ENCODE results near the gene TJP1.
"Not testable (repeated sequence)": the region's sequence is repeated elsewhere in the genome, so short reads cannot be mapped to it uniquely, and the experiment has no call there.

The TJP1 gene

DNA sequence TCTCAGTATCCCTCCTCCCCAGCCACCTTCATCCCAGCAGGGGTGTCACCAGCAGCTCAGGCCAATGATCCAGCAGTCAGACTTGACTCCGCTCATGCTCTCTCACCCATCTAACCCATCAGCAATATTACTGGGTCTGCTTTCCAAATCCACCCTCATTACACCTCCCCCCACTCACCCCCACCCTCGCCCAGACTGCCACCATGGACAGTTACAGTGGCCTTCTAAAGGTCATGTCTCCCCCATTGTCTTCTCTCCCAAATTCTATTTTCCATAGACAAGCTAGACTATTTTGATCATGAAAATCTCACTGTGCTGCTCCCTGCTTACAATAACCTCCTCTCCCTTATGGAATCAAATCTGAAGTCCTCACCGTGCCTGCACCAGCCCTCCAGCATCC is 156.0 kb downstream of the TJP1 start:
- Histone ChIP-seq H3K4me1 (ENCODE audit: control insufficient read depth, insufficient read depth, low read length) (peaks cover 9% of the 10 kb centered on the region), H3K4me3 (ENCODE audit: low read length) (no peak overlapping the region), H3K9ac (ENCODE audit: low read length) (no peak overlapping the region), H3K27me3 (replicated peaks; ENCODE audit: control insufficient read depth, insufficient read depth, low read length) (peaks cover 7% of the 10 kb centered on the region), H3K9me3 (ENCODE audit: control insufficient read depth, low read length) (no peaks in the 10 kb centered on the region), H3K36me3 (ENCODE audit: control insufficient read depth, insufficient read depth, low read length, severe bottlenecking) (no peaks in the 10 kb centered on the region)
- DNase-seq (ENCODE audit: low read depth), result no peak

DNA sequence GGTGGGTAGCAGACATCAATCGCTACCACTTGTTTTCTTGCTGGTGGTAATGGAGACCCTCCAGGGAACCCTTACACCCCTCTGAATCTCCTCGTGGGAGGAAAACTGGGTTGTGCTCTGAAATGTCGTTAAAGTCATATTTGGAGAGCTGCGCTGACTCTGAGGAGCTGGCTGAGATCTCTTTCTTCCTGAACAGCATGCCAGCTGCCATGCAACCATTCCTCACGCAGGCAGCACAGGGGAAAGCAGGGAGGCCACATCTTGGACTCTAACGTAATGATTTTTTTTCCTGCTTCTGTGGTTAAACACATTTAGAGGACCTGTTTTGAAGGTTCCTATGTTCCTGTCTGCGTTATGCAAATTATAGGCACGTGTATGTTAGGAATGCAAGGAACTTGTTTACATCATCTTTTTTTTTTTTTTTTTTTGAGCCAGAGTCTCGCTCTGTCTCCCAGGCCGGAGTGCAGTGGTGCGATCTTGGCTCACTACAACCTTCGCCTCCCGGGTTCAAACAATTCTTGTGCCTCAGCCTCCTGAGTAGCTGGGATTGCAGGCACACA is 156.7 kb downstream of the TJP1 start:
- no peak overlapping the region for H3K9ac ChIP-seq (ENCODE audit: low read length)
- peaks cover 7% of the 10 kb centered on the region for H3K27me3 ChIP-seq (replicated peaks; ENCODE audit: control insufficient read depth, insufficient read depth, low read length)
- H3K36me3 ChIP-seq (ENCODE audit: control insufficient read depth, insufficient read depth, low read length, severe bottlenecking), result no peaks in the 10 kb centered on the region
- H3K9me3 ChIP-seq (ENCODE audit: control insufficient read depth, low read length), result no peaks in the 10 kb centered on the region
- no peak overlapping the region for H3K4me3 ChIP-seq (ENCODE audit: low read length)
- peaks cover 2% of the 10 kb centered on the region for H3K4me1 ChIP-seq (ENCODE audit: control insufficient read depth, insufficient read depth, low read length)
- no peak for DNase-seq (ENCODE audit: low read depth)

DNA sequence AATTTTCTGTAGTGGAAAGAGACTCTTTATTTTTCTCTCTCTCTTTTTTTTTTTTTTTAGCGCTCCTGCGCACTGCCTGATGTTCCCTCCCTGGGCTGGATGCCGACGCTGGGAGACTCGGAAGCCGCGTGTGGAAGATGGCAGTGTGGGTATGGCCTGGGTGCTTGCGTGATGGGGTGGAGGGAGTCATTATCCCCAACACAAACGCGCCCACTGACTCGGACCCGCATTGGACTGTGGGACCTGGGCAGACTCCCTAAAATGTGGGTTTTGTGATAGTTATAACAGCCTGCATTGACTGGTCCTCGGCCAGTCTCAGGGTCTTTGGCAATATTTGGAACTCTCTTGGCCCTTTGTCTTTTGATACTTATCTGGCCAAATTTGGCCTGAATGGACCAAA is 157.9 kb downstream of the TJP1 start:
- Histone ChIP-seq H3K4me3 (ENCODE audit: low read length) (no peak overlapping the region), H3K9ac (ENCODE audit: low read length) (no peak overlapping the region), H3K36me3 (ENCODE audit: control insufficient read depth, insufficient read depth, low read length, severe bottlenecking) (no peaks in the 10 kb centered on the region), H3K27me3 (replicated peaks; ENCODE audit: control insufficient read depth, insufficient read depth, low read length) (peaks cover 7% of the 10 kb centered on the region), H3K9me3 (ENCODE audit: control insufficient read depth, low read length) (no peaks in the 10 kb centered on the region), H3K4me1 (ENCODE audit: control insufficient read depth, insufficient read depth, low read length) (no peaks in the 10 kb centered on the region)
- no peak for DNase-seq (ENCODE audit: low read depth)

DNA sequence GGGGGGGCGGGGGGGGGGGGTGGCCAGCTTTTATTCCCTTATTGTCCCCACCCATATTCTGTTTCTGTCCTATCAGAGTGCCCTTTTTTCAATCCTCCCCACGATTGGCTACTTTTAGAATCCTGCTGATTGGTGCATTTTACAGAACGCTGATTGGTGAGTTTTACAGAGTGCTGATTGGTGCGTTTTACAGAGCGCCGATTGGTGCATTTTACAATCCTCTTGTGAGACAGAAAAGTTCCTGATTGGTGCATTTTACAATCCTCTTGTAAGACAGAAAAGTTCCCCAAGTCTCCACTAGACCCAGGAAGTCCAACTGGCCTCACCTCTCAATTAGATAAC is 164.8 kb downstream of the TJP1 start:
- not testable (repeated sequence) for H3K36me3 ChIP-seq (ENCODE audit: control insufficient read depth, insufficient read depth, low read length, severe bottlenecking); H3K27me3 ChIP-seq (replicated peaks; ENCODE audit: control insufficient read depth, insufficient read depth, low read length); H3K4me3 ChIP-seq (ENCODE audit: low read length); DNase-seq (ENCODE audit: low read depth); H3K4me1 ChIP-seq (ENCODE audit: control insufficient read depth, insufficient read depth, low read length); H3K9me3 ChIP-seq (ENCODE audit: control insufficient read depth, low read length); H3K9ac ChIP-seq (ENCODE audit: low read length)

DNA sequence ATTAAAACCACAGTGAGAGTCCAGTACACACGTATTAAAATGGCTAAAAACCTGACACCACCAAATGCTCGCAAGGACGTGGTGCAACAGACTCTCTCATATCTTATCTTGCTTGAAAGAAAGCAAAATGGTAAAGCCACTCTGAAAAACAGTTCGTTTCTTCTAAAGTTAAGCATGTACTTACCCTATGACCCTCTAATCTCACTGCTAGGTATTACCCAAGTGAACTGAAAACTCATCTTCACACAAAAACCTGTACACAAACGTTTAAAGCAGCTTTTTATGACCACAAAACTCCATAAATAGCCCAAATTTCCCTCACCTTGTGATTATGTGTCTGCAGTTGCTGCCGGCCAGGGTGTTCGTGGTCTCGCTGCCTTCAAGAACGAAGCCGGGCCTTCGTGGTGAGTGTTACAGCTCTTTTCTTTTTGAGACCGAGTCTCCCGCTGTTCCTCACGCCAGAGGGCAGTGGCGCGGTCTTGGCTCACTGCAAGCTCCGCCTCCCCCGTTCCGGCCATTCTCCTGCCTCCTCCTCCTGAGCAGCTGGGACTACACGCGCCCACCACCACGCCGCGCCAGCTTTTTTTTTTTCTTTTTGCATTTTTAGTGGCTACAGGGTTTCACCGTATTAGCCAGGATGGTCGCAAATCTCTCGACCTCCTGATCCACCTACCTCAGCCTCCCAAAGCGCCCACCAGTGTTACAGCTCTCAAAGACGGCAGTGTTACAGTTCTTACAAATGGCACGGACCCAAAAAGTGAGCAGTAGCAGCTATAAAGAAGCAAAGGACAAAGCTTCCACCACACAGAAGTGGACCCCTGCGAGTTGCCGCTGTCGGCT is 165.4 kb downstream of the TJP1 start:
- Histone ChIP-seq H3K4me1 (ENCODE audit: control insufficient read depth, insufficient read depth, low read length) (no peaks in the 10 kb centered on the region), H3K27me3 (replicated peaks; ENCODE audit: control insufficient read depth, insufficient read depth, low read length) (no peaks in the 10 kb centered on the region), H3K9ac (ENCODE audit: low read length) (no peak overlapping the region), H3K36me3 (ENCODE audit: control insufficient read depth, insufficient read depth, low read length, severe bottlenecking) (no peaks in the 10 kb centered on the region), H3K9me3 (ENCODE audit: control insufficient read depth, low read length) (no peaks in the 10 kb centered on the region), H3K4me3 (ENCODE audit: low read length) (no peak overlapping the region)
- no peak for DNase-seq (ENCODE audit: low read depth)

DNA sequence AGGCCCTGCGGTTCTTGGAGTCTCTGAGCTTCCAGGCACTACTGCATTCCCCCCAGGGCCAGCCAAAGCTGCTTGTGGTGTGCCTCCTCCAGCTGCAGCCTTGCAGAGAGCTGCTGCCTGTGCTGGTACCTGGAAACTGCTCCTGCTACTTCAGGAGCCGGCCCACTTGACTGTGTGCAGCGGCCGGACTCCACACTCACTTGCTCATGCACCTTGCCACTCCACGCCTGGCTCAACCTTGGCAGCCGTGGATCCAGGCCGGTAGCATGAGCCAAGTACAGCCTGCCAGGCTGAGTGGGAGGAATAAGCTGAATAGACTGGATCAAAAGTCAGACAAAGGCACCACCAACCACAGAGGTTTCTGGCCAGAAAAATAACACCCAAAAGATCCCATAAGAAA is 169.7 kb downstream of the TJP1 start:
- Histone ChIP-seq H3K9ac (ENCODE audit: low read length) (no peak overlapping the region), H3K27me3 (replicated peaks; ENCODE audit: control insufficient read depth, insufficient read depth, low read length) (no peaks in the 10 kb centered on the region), H3K4me3 (ENCODE audit: low read length) (no peak overlapping the region), H3K9me3 (ENCODE audit: control insufficient read depth, low read length) (no peaks in the 10 kb centered on the region), H3K36me3 (ENCODE audit: control insufficient read depth, insufficient read depth, low read length, severe bottlenecking) (no peaks in the 10 kb centered on the region), H3K4me1 (ENCODE audit: control insufficient read depth, insufficient read depth, low read length) (no peaks in the 10 kb centered on the region)
- no peak for DNase-seq (ENCODE audit: low read depth)

DNA sequence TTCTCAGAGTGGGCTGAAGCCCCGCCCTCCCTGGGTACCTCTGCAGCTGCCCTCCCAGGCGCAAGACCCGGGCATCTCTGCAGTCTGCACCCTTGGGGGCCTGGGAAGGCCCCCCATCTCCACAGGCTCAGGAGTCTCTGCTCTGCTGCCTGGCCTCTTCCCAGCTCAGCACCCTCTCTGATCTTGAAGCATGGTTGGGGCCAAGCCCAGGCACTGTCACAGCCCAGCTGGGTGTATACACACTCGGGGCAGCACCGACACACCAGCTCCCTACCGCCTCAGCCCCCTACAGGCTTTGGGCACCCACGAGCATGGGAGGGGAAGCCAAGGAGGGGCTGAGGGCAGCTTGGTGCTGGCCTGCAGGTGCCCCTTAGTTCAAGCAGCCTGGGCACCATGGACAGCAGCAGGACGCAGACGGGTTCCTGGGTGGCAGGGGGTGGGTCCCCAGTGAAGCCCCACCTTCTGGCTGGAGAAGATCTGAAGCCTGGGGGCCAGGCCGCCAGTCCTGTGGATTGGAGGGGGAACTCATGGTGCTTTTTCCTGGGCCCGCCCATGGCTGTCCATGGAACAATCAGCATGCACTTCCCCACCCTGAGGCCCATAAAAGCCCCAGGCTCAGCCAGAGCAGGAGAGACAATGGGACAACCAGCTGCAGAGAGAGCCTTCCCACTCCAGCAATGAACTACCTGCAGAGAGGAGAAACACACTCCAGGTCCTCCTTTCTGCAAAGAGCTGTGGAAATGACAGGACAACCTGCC is 170.6 kb downstream of the TJP1 start:
- Histone ChIP-seq H3K36me3 (ENCODE audit: control insufficient read depth, insufficient read depth, low read length, severe bottlenecking) (no peaks in the 10 kb centered on the region), H3K9ac (ENCODE audit: low read length) (no peak overlapping the region), H3K4me1 (ENCODE audit: control insufficient read depth, insufficient read depth, low read length) (no peaks in the 10 kb centered on the region), H3K4me3 (ENCODE audit: low read length) (no peak overlapping the region), H3K9me3 (ENCODE audit: control insufficient read depth, low read length) (no peaks in the 10 kb centered on the region), H3K27me3 (replicated peaks; ENCODE audit: control insufficient read depth, insufficient read depth, low read length) (no peaks in the 10 kb centered on the region)
- no peak for DNase-seq (ENCODE audit: low read depth)
